Measurements from ENCODE around the gene MLN. TPM values are rescaled to one million over a fixed set of nuclear protein-coding genes. Genes with fewer than 3 reads are reported as not detected.

Gene MLN
- total and polyA plus RNA-seq, 10 donors: not detected

GRCh38 chr6:33801611-33802010 lies 2.2 kb downstream of the MLN start:
- peaks cover 0 to 58% (median 4%) of the 10 kb centered on the region in 7 donors for H3K27me3 ChIP-seq (replicated peaks in 1 of 7)
- intact Hi-C loops (cut with DNase I; ENCODE audit: low total_unique reads): no loop called here
- no peak for TF ChIP-seq CTCF (IDR thresholded peaks at IDR 0.05 in 8 of 11, conservative IDR thresholded peaks at IDR 0.05 in 3 of 11)
- TF ChIP-seq POLR2A (IDR thresholded peaks at IDR 0.05): no peak
- TF ChIP-seq POLR2AphosphoS5 (IDR thresholded peaks at IDR 0.05): no peak

GRCh38 chr6:33800248-33800969 lies 3.4 kb downstream of the MLN start:
- no peaks in the 10 kb centered on the region for H3K36me3 ChIP-seq
- no peaks in the 10 kb centered on the region for H3K4me1 ChIP-seq
- TF ChIP-seq CTCF (IDR thresholded peaks at IDR 0.05 in 8 of 11, conservative IDR thresholded peaks at IDR 0.05 in 3 of 11) (no peak), POLR2A (IDR thresholded peaks at IDR 0.05) (no peak), POLR2AphosphoS5 (IDR thresholded peaks at IDR 0.05) (no peak)
- intact Hi-C loops (cut with DNase I; ENCODE audit: low total_unique reads): no loop called here
- WGBS, 5 donors: 83 to 93% (median 89%) methylated on average over 13 of the region's 13 CpGs
- no peaks in the 10 kb centered on the region for H3K9me3 ChIP-seq
- H3K27ac ChIP-seq: no peak overlapping the region
- peaks cover 0 to 59% (median 0%) of the 10 kb centered on the region in 7 donors for H3K27me3 ChIP-seq (replicated peaks in 1 of 7)
- no peak for DNase-seq
- H3K4me3 ChIP-seq: no peak overlapping the region

More at GRCh38 chr6:33801611-33802010, 2.2 kb downstream of the MLN start:
- DNase-seq: no peak
- Histone ChIP-seq H3K4me1 (no peaks in the 10 kb centered on the region), H3K4me3 (no peak overlapping the region), H3K36me3 (no peaks in the 10 kb centered on the region), H3K27ac (no peak overlapping the region), H3K9me3 (no peaks in the 10 kb centered on the region)
- WGBS, 5 donors: 71 to 87% (median 81%) methylated on average over 3 to 5 of the region's 5 CpGs

- H3K4me1 ChIP-seq: peaks cover 0 to 5% (median 0%) of the 10 kb centered on the region in 6 donors
- H3K4me3 ChIP-seq: no peak overlapping the region
- TF ChIP-seq POLR2A (IDR thresholded peaks at IDR 0.05) (no peak), CTCF (IDR thresholded peaks at IDR 0.05 in 8 of 11, conservative IDR thresholded peaks at IDR 0.05 in 3 of 11) (no peak), POLR2AphosphoS5 (IDR thresholded peaks at IDR 0.05) (no peak)
- H3K36me3 ChIP-seq: no peaks in the 10 kb centered on the region
- H3K27ac ChIP-seq: no peak overlapping the region
- H3K9me3 ChIP-seq: no peaks in the 10 kb centered on the region
- intact Hi-C loops (cut with DNase I; ENCODE audit: low total_unique reads): no loop called here
- WGBS, 5 donors: 60 to 79% (median 66%) methylated on average over 3 to 4 of the region's 4 CpGs
- no peak for DNase-seq
- H3K27me3 ChIP-seq (replicated peaks in 1 of 7): peaks cover 0 to 51% (median 0%) of the 10 kb centered on the region in 7 donors
Measured at GRCh38 chr6:33799454-33800113, 4.2 kb downstream of the MLN start.

- Histone ChIP-seq H3K4me3 (no peak overlapping the region), H3K27ac (no peak overlapping the region), H3K27me3 (replicated peaks in 1 of 7) (peaks cover 0 to 39% (median 0%) of the 10 kb centered on the region in 7 donors), H3K4me1 (peaks cover 0 to 5% (median 0%) of the 10 kb centered on the region in 6 donors), H3K36me3 (no peaks in the 10 kb centered on the region), H3K9me3 (no peaks in the 10 kb centered on the region)
- 73 to 90% (median 86%) methylated on average over 12 to 13 of the region's 13 CpGs for WGBS, 5 donors
- no peak for TF ChIP-seq POLR2A (IDR thresholded peaks at IDR 0.05)
- TF ChIP-seq POLR2AphosphoS5 (IDR thresholded peaks at IDR 0.05): no peak
- no peak for TF ChIP-seq CTCF (IDR thresholded peaks at IDR 0.05 in 8 of 11, conservative IDR thresholded peaks at IDR 0.05 in 3 of 11)
- no peak for DNase-seq
- intact Hi-C loops (cut with DNase I; ENCODE audit: low total_unique reads): no loop called here
Measured at GRCh38 chr6:33798343-33798848, 5.4 kb downstream of the MLN start.
